GM23338 (cell line): Measurements from ENCODE around the gene CDC25B. TPM values are rescaled to one million over a fixed set of nuclear protein-coding genes. Genes with fewer than 3 reads are reported as not detected.

Experiments used
- ATAC-seq: fragments of 200-7000 bp; cut with Tn5 transposase; 3 replicates; pipeline ENCODE4 v1.9.1; 2020
- DNase-seq: peaks from one replicate; pipeline ENCODE4 v3.0.0-alpha.2; 2015; ENCODE audit warnings: low spot score
- H2AFZ ChIP-seq: fragments of 200-600 bp; sonication (generic); 2 replicates; pipeline ENCODE4 v1.8.0; 2016; ENCODE audit warnings: antibody characterized with exemption, mild to moderate bottlenecking, moderate library complexity
- H3F3A ChIP-seq: fragments of 200-600 bp; sonication (generic); replicated peaks from 2 replicates; pipeline ENCODE4 v1.8.0; 2017; ENCODE audit warnings: antibody characterized with exemption, mixed run types, low read depth
- H3K27ac ChIP-seq: fragments of 200-600 bp; sonication (generic); 2 replicates; pipeline ENCODE4 v1.6.1; 2016; ENCODE audit warnings: low read depth
- H3K27me3 ChIP-seq: fragments of 200-600 bp; sonication (generic); 2 replicates; pipeline ENCODE4 v1.8.0; 2016; ENCODE audit warnings: mild to moderate bottlenecking, mixed run types, moderate library complexity; ENCODE audit not compliant: insufficient read depth
- H3K36me3 ChIP-seq: fragments of 200-600 bp; sonication (generic); 2 replicates; pipeline ENCODE4 v1.8.0; 2016; ENCODE audit warnings: mild to moderate bottlenecking; ENCODE audit not compliant: insufficient read depth
- H3K4me1 ChIP-seq: fragments of 200-600 bp; sonication (generic); 2 replicates; pipeline ENCODE4 v1.8.0; 2016; ENCODE audit warnings: mild to moderate bottlenecking, moderate library complexity; ENCODE audit not compliant: insufficient read depth
- H3K4me2 ChIP-seq: fragments of 200-600 bp; sonication (generic); 2 replicates; pipeline ENCODE4 v1.7.1; 2017; ENCODE audit warnings: mixed run types
- H3K4me3 ChIP-seq: fragments of 200-600 bp; sonication (generic); 2 replicates; pipeline ENCODE4 v1.6.1; 2016; ENCODE audit warnings: mixed run types
- H3K79me2 ChIP-seq: fragments of 200-600 bp; sonication (generic); replicated peaks from 2 replicates; pipeline ENCODE4 v1.8.0; 2017; ENCODE audit warnings: mild to moderate bottlenecking; ENCODE audit not compliant: insufficient read depth
- H3K9me2 ChIP-seq: fragments of 200-600 bp; sonication (generic); 2 replicates; pipeline ENCODE4 v1.8.0; 2017; ENCODE audit not compliant: insufficient read depth
- H4K20me1 ChIP-seq: fragments of 200-600 bp; sonication (generic); replicated peaks from 2 replicates; pipeline ENCODE4 v1.8.0; 2017; ENCODE audit warnings: mild to moderate bottlenecking; ENCODE audit not compliant: insufficient read depth
- H3K27ac Mint-ChIP-seq: 2 replicates; pipeline ENCODE4 v1.8.0; 2020; ENCODE audit warnings: inconsistent platforms, mild to moderate bottlenecking, moderate library complexity, mixed read lengths
- H3K27me3 Mint-ChIP-seq: 3 replicates; pipeline ENCODE4 v1.8.0; 2022; ENCODE audit warnings: low read depth, mild to moderate bottlenecking, moderate library complexity, mixed read lengths, inconsistent platforms; ENCODE audit not compliant: insufficient read depth, poor library complexity
- H3K36me3 Mint-ChIP-seq: 3 replicates; pipeline ENCODE4 v1.8.0; 2021; ENCODE audit warnings: low read depth, mild to moderate bottlenecking, inconsistent platforms, moderate library complexity, mixed read lengths
- H3K4me1 Mint-ChIP-seq: 3 replicates; pipeline ENCODE4 v1.8.0; 2020; ENCODE audit warnings: mild to moderate bottlenecking, inconsistent platforms, mixed read lengths
- H3K4me3 Mint-ChIP-seq: 3 replicates; pipeline ENCODE4 v1.8.0; 2021; ENCODE audit warnings: moderate library complexity, mild to moderate bottlenecking, inconsistent platforms, mixed read lengths
- H3K9me3 Mint-ChIP-seq: 3 replicates; pipeline ENCODE4 v1.8.0; 2020; ENCODE audit warnings: moderate library complexity, mild to moderate bottlenecking, inconsistent platforms, mixed read lengths
- CREB1 ChIP-seq: fragments of 250-450 bp; sonication (Bioruptor Pico); IDR thresholded peaks from 2 replicates; pipeline ENCODE4 v1.5.0; 2020; ENCODE audit warnings: low read depth, mild to moderate bottlenecking, moderate library complexity
- CTCF ChIP-seq, 2 experiments: fragments of 200-600 bp in 1 of 2; sonication (generic) in 1 of 2; conservative IDR thresholded peaks; 2 replicates each; pipeline versions ENCODE4 v1.5.1 to v1.6.1; 2016 to 2017; ENCODE audit warnings: antibody characterized with exemption in 2 of 2, low read depth in 2 of 2, mild to moderate bottlenecking in 2 of 2, moderate library complexity in 1 of 2
- EZH2 ChIP-seq: fragments of 200-600 bp; sonication (generic); IDR thresholded peaks from one replicate; pipeline ENCODE4 v1.8.0; 2017; ENCODE audit warnings: antibody characterized with exemption, mild to moderate bottlenecking, low read depth; ENCODE audit not compliant: unreplicated experiment
- EZH2phosphoT487 ChIP-seq: fragments of 200-600 bp; sonication (generic); IDR thresholded peaks from one replicate; pipeline ENCODE4 v1.8.1; 2018; ENCODE audit warnings: antibody characterized with exemption; ENCODE audit not compliant: unreplicated experiment
- JUNB ChIP-seq: IDR thresholded peaks from one replicate; pipeline ENCODE4 v1.6.1; 2016; ENCODE audit warnings: antibody characterized with exemption; ENCODE audit not compliant: unreplicated experiment
- NANOG ChIP-seq: IDR thresholded peaks from 2 replicates; pipeline ENCODE4 v1.6.1; 2016; ENCODE audit warnings: antibody characterized with exemption, borderline replicate concordance
- POLR2AphosphoS5 ChIP-seq: IDR thresholded peaks from 2 replicates; pipeline ENCODE4 v1.6.1; 2016; ENCODE audit warnings: antibody characterized with exemption, low read depth
- REST ChIP-seq: IDR thresholded peaks from one replicate; pipeline ENCODE4 v1.6.1; 2018; ENCODE audit warnings: antibody characterized with exemption; ENCODE audit not compliant: unreplicated experiment
- STAT1 ChIP-seq: IDR thresholded peaks from one replicate; pipeline ENCODE4 v1.6.1; 2016; ENCODE audit warnings: antibody characterized with exemption; ENCODE audit not compliant: unreplicated experiment
- ZNF114 ChIP-seq: fragments of 250-450 bp; sonication (Bioruptor Pico); IDR thresholded peaks from 2 replicates; pipeline ENCODE4 v1.5.0; 2020; ENCODE audit warnings: mild to moderate bottlenecking, moderate library complexity
- polyA plus RNA-seq: library from polyadenylated mRNA; unstranded; fragments of >200 nt; fragmentation: Nextera tagmentation; extraction: Ambion mirVana; gene quantifications from 2 replicates; pipeline ENCODE4 v1.2.1, GENCODE V29; 2016
- total RNA-seq: library from RNA; depleted of rRNA; stranded (reverse); fragments of >200 nt; shearing (Covaris generic); gene quantifications from 2 replicates; pipeline ENCODE4 v1.2.3, GENCODE V29; 2014
- TF ChIP-seq, protein P1 (sequence below): IDR thresholded peaks from 2 replicates; pipeline ENCODE4 v1.6.1; 2016; ENCODE audit warnings: antibody characterized with exemption

The CDC25B gene
- total and polyA plus RNA-seq, 2 experiments from 2014 or later, result 10.5 to 33.0 TPM

DNA sequence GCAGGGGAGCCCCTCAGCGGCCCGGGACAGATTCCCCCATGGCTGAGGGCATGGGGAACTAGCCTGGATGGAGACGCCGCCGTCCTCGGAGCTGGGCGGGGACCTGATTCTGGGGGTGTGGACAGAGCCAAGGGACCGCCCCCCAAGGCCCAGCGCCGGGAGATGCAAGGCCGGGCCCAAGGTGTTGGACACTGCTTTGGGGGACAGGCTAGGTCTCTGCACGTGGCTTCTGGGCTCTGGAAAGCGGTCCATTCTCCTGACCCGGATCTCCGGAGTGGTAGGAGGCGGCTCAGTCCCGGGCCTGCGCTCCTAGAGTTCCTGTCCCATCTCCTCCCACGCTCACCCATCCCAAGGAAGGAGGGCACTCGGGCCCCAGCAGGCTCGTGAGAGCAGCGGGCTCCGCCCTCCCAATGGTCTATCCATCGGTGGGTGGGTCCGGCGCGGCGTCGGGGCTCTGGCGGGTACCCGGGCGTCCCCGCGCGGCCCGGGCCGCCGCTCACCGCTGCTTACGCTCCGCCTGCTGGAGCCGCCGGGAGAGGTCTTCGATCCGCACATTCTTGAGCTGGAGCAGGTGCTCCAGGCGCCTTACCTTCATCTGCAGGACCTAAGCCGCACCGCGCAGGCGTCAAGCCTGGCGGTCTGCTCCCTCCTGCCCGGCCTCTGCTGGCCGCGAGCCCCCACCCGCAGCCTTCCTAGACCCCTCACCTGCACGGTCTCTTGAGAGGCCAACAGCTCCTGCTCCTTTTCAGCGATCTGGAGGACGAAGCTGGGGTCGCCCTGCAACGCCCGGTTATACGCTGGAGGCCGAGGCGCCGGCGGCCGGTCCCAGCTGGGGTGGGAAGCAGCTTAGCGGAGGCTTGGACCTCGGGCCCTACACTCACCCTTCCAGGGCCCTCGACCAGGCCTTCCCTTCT, 18.1 kb upstream of the CDC25B start:
- peak overlapping the region; percentile 99 for H2AFZ ChIP-seq
- no peaks in the 10 kb centered on the region for H3K36me3 ChIP-seq
- H3K36me3 Mint-ChIP-seq, result no peaks in the 10 kb centered on the region
- H3K27me3 ChIP-seq, result peaks cover 44% of the 10 kb centered on the region
- H3K9me3 Mint-ChIP-seq, result no peaks in the 10 kb centered on the region
- H4K20me1 ChIP-seq, result peaks cover 7% of the 10 kb centered on the region
- H3K4me1 Mint-ChIP-seq, result peaks cover 20% of the 10 kb centered on the region
- peak; percentile 85 for DNase-seq
- H3K4me3 Mint-ChIP-seq, result peak overlapping the region; percentile 77
- peak; percentile 77 for ATAC-seq
- TF ChIP-seq EZH2phosphoT487 (no peak), POLR2AphosphoS5 (peak; percentile 82), CTCF (conservative IDR thresholded peaks at IDR 0.05; ENCODE audit: low read depth in 2 of 2) (no peak), REST (no peak), ZNF114 (CRISPR knock-in tag) (no peak)
- TF ChIP-seq, protein P1, sequence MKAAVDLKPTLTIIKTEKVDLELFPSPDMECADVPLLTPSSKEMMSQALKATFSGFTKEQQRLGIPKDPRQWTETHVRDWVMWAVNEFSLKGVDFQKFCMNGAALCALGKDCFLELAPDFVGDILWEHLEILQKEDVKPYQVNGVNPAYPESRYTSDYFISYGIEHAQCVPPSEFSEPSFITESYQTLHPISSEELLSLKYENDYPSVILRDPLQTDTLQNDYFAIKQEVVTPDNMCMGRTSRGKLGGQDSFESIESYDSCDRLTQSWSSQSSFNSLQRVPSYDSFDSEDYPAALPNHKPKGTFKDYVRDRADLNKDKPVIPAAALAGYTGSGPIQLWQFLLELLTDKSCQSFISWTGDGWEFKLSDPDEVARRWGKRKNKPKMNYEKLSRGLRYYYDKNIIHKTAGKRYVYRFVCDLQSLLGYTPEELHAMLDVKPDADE, result no peak
- H3K4me1 ChIP-seq, result peaks cover 9% of the 10 kb centered on the region; the same call in 1 of the 2 replicates
- H3K9me2 ChIP-seq, result no peaks in the 10 kb centered on the region
- H3K79me2 ChIP-seq, result no peaks in the 10 kb centered on the region
- H3K4me3 ChIP-seq, result peak overlapping the region; percentile 88
- no peak overlapping the region for H3K27ac ChIP-seq
- peak overlapping the region; percentile 94 for H3K4me2 ChIP-seq
- peaks cover 12% of the 10 kb centered on the region; the same call in 1 of the 2 replicates for H3F3A ChIP-seq
- no peak overlapping the region for H3K27ac Mint-ChIP-seq
- peaks cover 32% of the 10 kb centered on the region for H3K27me3 Mint-ChIP-seq

- H3K36me3 ChIP-seq, result no peaks in the 10 kb centered on the region
- Mint-ChIP-seq H3K9me3 (no peaks in the 10 kb centered on the region), H3K27ac (no peak overlapping the region), H3K27me3 (peaks cover 32% of the 10 kb centered on the region), H3K4me3 (peak overlapping the region; percentile 77; the same call in 2 of the 3 replicates), H3K36me3 (no peaks in the 10 kb centered on the region), H3K4me1 (peaks cover 26% of the 10 kb centered on the region)
- peaks cover 13% of the 10 kb centered on the region; the same call in 1 of the 2 replicates for H3K4me1 ChIP-seq
- H3K4me3 ChIP-seq, result peak overlapping the region; percentile 88
- H3F3A ChIP-seq, result peaks cover 12% of the 10 kb centered on the region; the same call in 1 of the 2 replicates
- no peaks in the 10 kb centered on the region for H3K79me2 ChIP-seq
- H3K9me2 ChIP-seq, result no peaks in the 10 kb centered on the region
- H2AFZ ChIP-seq, result no peak overlapping the region
- peaks cover 13% of the 10 kb centered on the region for H4K20me1 ChIP-seq
- ATAC-seq (no peak), DNase-seq (peak; percentile 25)
- TF ChIP-seq CREB1 (no peak), NANOG (no peak), STAT1 (no peak), REST (no peak), EZH2phosphoT487 (no peak), ZNF114 (CRISPR knock-in tag) (no peak), EZH2 (no peak), JUNB (no peak)
- H3K27me3 ChIP-seq, result peaks cover 44% of the 10 kb centered on the region
- no peak overlapping the region for H3K27ac ChIP-seq
- H3K4me2 ChIP-seq, result peak overlapping the region; percentile 94
Observed at GRCh38 chr20:3778976-3779375, 17.1 kb upstream of the CDC25B start.
